ENCODE data around the gene KCNIP4.

KCNIP4 gene

GRCh38 chr4:20698382-20698781 lies 1250.2 kb downstream of the KCNIP4 start:
- no peak overlapping the region for H3K4me3 ChIP-seq (ENCODE audit: severe bottlenecking)

GRCh38 chr4:20696815-20697214 lies 1251.8 kb downstream of the KCNIP4 start:
- no peak overlapping the region for H3K4me3 ChIP-seq (ENCODE audit: severe bottlenecking)
- H3K27me3 ChIP-seq (ENCODE audit: insufficient read depth, poor library complexity, severe bottlenecking), result no peaks in the 10 kb centered on the region
- H3K27ac ChIP-seq (ENCODE audit: poor library complexity, severe bottlenecking), result no peak overlapping the region
- H3K36me3 ChIP-seq (ENCODE audit: low read depth), result no peaks in the 10 kb centered on the region
- no peaks in the 10 kb centered on the region for H3K9me3 ChIP-seq (ENCODE audit: severe bottlenecking)
- no peaks in the 10 kb centered on the region for H3K4me1 ChIP-seq (ENCODE audit: insufficient read depth, poor library complexity, severe bottlenecking)
- no peak for ATAC-seq (ENCODE audit: low read depth)
- TF ChIP-seq CTCF (IDR thresholded peaks at IDR 0.05; ENCODE audit: poor library complexity, severe bottlenecking), result no peak
- DNase-seq (ENCODE audit: low spot score), result no peak

More at GRCh38 chr4:20698382-20698781, 1250.2 kb downstream of the KCNIP4 start:
- no peaks in the 10 kb centered on the region for H3K9me3 ChIP-seq (ENCODE audit: severe bottlenecking)
- DNase-seq (ENCODE audit: low spot score) (no peak), ATAC-seq (ENCODE audit: low read depth) (no peak)
- no peaks in the 10 kb centered on the region for H3K4me1 ChIP-seq (ENCODE audit: insufficient read depth, poor library complexity, severe bottlenecking)
- H3K27me3 ChIP-seq (ENCODE audit: insufficient read depth, poor library complexity, severe bottlenecking), result no peaks in the 10 kb centered on the region
- H3K27ac ChIP-seq (ENCODE audit: poor library complexity, severe bottlenecking), result no peak overlapping the region
- no peak for TF ChIP-seq CTCF (IDR thresholded peaks at IDR 0.05; ENCODE audit: poor library complexity, severe bottlenecking)
- H3K36me3 ChIP-seq (ENCODE audit: low read depth), result 0 out of 2 replicates have a peak, but pooled peaks cover 3% of the 10 kb centered on the region

GRCh38 chr4:20687864-20688263 lies 1260.7 kb downstream of the KCNIP4 start:
- peak; percentile 66 for ATAC-seq (ENCODE audit: low read depth)
- no peak for TF ChIP-seq CTCF (IDR thresholded peaks at IDR 0.05; ENCODE audit: poor library complexity, severe bottlenecking)
- no peaks in the 10 kb centered on the region for H3K36me3 ChIP-seq (ENCODE audit: low read depth)
- no peak overlapping the region for H3K27ac ChIP-seq (ENCODE audit: poor library complexity, severe bottlenecking)
- no peak overlapping the region for H3K4me3 ChIP-seq (ENCODE audit: severe bottlenecking)
- no peak for DNase-seq (ENCODE audit: low spot score)
- no peaks in the 10 kb centered on the region for H3K9me3 ChIP-seq (ENCODE audit: severe bottlenecking)
- no peaks in the 10 kb centered on the region for H3K27me3 ChIP-seq (ENCODE audit: insufficient read depth, poor library complexity, severe bottlenecking)
- H3K4me1 ChIP-seq (ENCODE audit: insufficient read depth, poor library complexity, severe bottlenecking), result no peaks in the 10 kb centered on the region

GRCh38 chr4:20684852-20685763 lies 1263.5 kb downstream of the KCNIP4 start:
- H3K4me1 ChIP-seq (ENCODE audit: insufficient read depth, poor library complexity, severe bottlenecking), result no peaks in the 10 kb centered on the region
- no peaks in the 10 kb centered on the region for H3K27me3 ChIP-seq (ENCODE audit: insufficient read depth, poor library complexity, severe bottlenecking)
- peak; percentile 86 for TF ChIP-seq CTCF (IDR thresholded peaks at IDR 0.05; ENCODE audit: poor library complexity, severe bottlenecking)
- no peak overlapping the region for H3K4me3 ChIP-seq (ENCODE audit: severe bottlenecking)
- no peaks in the 10 kb centered on the region for H3K9me3 ChIP-seq (ENCODE audit: severe bottlenecking)
- H3K36me3 ChIP-seq (ENCODE audit: low read depth), result no peaks in the 10 kb centered on the region
- H3K27ac ChIP-seq (ENCODE audit: poor library complexity, severe bottlenecking), result no peak overlapping the region
- no peak for DNase-seq (ENCODE audit: low spot score)
- ATAC-seq (ENCODE audit: low read depth), result no peak

GRCh38 chr4:20683766-20684165 lies 1264.8 kb downstream of the KCNIP4 start:
- TF ChIP-seq CTCF (IDR thresholded peaks at IDR 0.05; ENCODE audit: poor library complexity, severe bottlenecking), result no peak

More at GRCh38 chr4:20683766-20684165, 1264.8 kb downstream of the KCNIP4 start:
- no peak for ATAC-seq (ENCODE audit: low read depth)
- no peak for DNase-seq (ENCODE audit: low spot score)
- no peaks in the 10 kb centered on the region for H3K4me1 ChIP-seq (ENCODE audit: insufficient read depth, poor library complexity, severe bottlenecking)
- H3K27me3 ChIP-seq (ENCODE audit: insufficient read depth, poor library complexity, severe bottlenecking), result no peaks in the 10 kb centered on the region
- no peak overlapping the region for H3K27ac ChIP-seq (ENCODE audit: poor library complexity, severe bottlenecking)
- no peaks in the 10 kb centered on the region for H3K36me3 ChIP-seq (ENCODE audit: low read depth)
- no peaks in the 10 kb centered on the region for H3K9me3 ChIP-seq (ENCODE audit: severe bottlenecking)
- no peak overlapping the region for H3K4me3 ChIP-seq (ENCODE audit: severe bottlenecking)
